Kidney tubule cell (primary cell): Measurements from ENCODE around the gene KAT8.

Experiments
- DNase-seq: peaks from one replicate; pipeline ENCODE4 v3.0.0-alpha.2; 2018; ENCODE audit warnings: low spot score

Gene KAT8

GRCh38 chr16:31108035-31108793, 9.2 kb upstream of the KAT8 start, which contains the start of gene BCKDK:
TSS of gene BCKDK (plus strand) at chr16:31108386. CDS start at chr16:31109224, 838 bp downstream.
- peak; percentile 78 for DNase-seq

GRCh38 chr16:31108794-31109558, 8.5 kb upstream of the KAT8 start:
- DNase-seq = no peak

GRCh38 chr16:31109622-31110021, 7.8 kb upstream of the KAT8 start:
- DNase-seq = no peak

- DNase-seq = no peak
These were observed 7.1 kb upstream of the KAT8 start for GRCh38 chr16:31110106-31111034.

- DNase-seq = no peak
These were observed 5.5 kb upstream of the KAT8 start for GRCh38 chr16:31111881-31112466.

GRCh38 chr16:31112711-31113110, 4.8 kb upstream of the KAT8 start:
- no peak for DNase-seq

- DNase-seq = peak; percentile 93
These were observed 4.0 kb upstream of the KAT8 start for GRCh38 chr16:31113121-31114120.

GRCh38 chr16:31114468-31114867, 3.0 kb upstream of the KAT8 start:
- no peak for DNase-seq

- DNase-seq = peak; percentile 76
These were observed 1.0 kb downstream of the KAT8 start for GRCh38 chr16:31118223-31119155.

GRCh38 chr16:31120129-31120528, 2.7 kb downstream of the KAT8 start:
- DNase-seq = no peak

GRCh38 chr16:31125844-31126243, 8.4 kb downstream of the KAT8 start:
- no peak for DNase-seq

GRCh38 chr16:31127182-31127581, 9.7 kb downstream of the KAT8 start:
- DNase-seq = no peak

GRCh38 chr16:31128711-31129567, 11.5 kb downstream of the KAT8 start:
- peak; percentile 68 for DNase-seq

GRCh38 chr16:31129568-31130335, 12.3 kb downstream of the KAT8 start:
- no peak for DNase-seq

GRCh38 chr16:31130336-31130891, 12.9 kb downstream of the KAT8 start:
- DNase-seq = peak; percentile 67

- peak; percentile 82 for DNase-seq
These were observed 13.4 kb downstream of the KAT8 start for GRCh38 chr16:31130899-31131298.

GRCh38 chr16:31131416-31131815, 14.0 kb downstream of the KAT8 start:
- no peak for DNase-seq
